Panc1 (cell line): Measurements from ENCODE around the gene EBLN1. TPM values are rescaled to one million over a fixed set of nuclear protein-coding genes. Genes with fewer than 3 reads are reported as not detected.

ENCODE experiments used
- ATAC-seq: fragments of 200-7000 bp; cut with Tn5 transposase; 2 replicates; pipeline ENCODE4 v1.9.1; 2020; ENCODE audit warnings: mild to moderate bottlenecking, moderate library complexity
- BruUV-seq: library from RNA; stranded (reverse); fragments of 400-500 nt; replicated peaks from 2 replicates; lab custom pipeline; 2021; lab: Mats Ljungman, UMichigan
- CTCF ChIA-PET: fragments of 300-600 bp; sonication (Branson Sonifier 250); formaldehyde crosslinking; loops from one replicate; lab custom pipeline; 2022; ENCODE audit warnings: antibody characterized with exemption; lab: Charles Lee
- POLR2A ChIA-PET: fragments of 300-600 bp; sonication (Branson Sonifier 250); formaldehyde crosslinking; loops from one replicate; lab custom pipeline; 2022; ENCODE audit warnings: antibody characterized with exemption; lab: Charles Lee
- DNase-seq: peaks from one replicate; pipeline ENCODE4 v3.0.0-alpha.2; 2010; ENCODE audit warnings: low read depth, low spot score
- H3K27ac ChIP-seq: 2 replicates; pipeline ENCODE4 v1.5.1; 2011; ENCODE audit warnings: mild to moderate bottlenecking, low read length, inconsistent platforms
- H3K27me3 ChIP-seq: fragments of 200-500 bp; sonication (Bioruptor generic); 2 replicates; pipeline ENCODE4 v1.6.0; 2014; ENCODE audit warnings: low read length, inconsistent platforms; ENCODE audit not compliant: control insufficient read depth, insufficient read depth
- H3K36me3 ChIP-seq: fragments of 200-500 bp; sonication (Bioruptor generic); 2 replicates; pipeline ENCODE4 v1.5.1; 2014; ENCODE audit warnings: inconsistent platforms, mild to moderate bottlenecking, low read length, moderate library complexity; ENCODE audit not compliant: control insufficient read depth, insufficient read depth
- H3K4me1 ChIP-seq: 2 replicates; pipeline ENCODE4 v1.5.1; 2011; ENCODE audit warnings: inconsistent platforms, mild to moderate bottlenecking, low read length, moderate library complexity; ENCODE audit not compliant: control insufficient read depth, insufficient read depth
- H3K4me3 ChIP-seq, 2 experiments: 2 replicates each; pipeline ENCODE4 v1.5.1; 2011 to 2012; ENCODE audit warnings: low read depth in 2 of 2, low read length in 2 of 2, mild to moderate bottlenecking in 2 of 2, inconsistent platforms in 1 of 2, moderate library complexity in 1 of 2
- H3K9me3 ChIP-seq: fragments of 200-500 bp; sonication (Bioruptor generic); 2 replicates; pipeline ENCODE4 v1.5.1; 2014; ENCODE audit warnings: low read depth, mild to moderate bottlenecking, inconsistent platforms, low read length, moderate library complexity; ENCODE audit not compliant: control insufficient read depth, insufficient read depth
- CTCF ChIP-seq: fragments of 450-650 bp; IDR thresholded peaks from 2 replicates; pipeline ENCODE4 v1.5.1; 2017; ENCODE audit warnings: mild to moderate bottlenecking
- POLR2AphosphoS5 ChIP-seq: IDR thresholded peaks from 2 replicates; pipeline ENCODE4 v1.6.1; 2012; ENCODE audit warnings: mild to moderate bottlenecking, low read depth, low read length, moderate library complexity
- REST ChIP-seq, 2 experiments: IDR thresholded peaks; 2 replicates each; pipeline ENCODE4 v1.6.1; 2011 to 2012; ENCODE audit warnings: low read depth in 2 of 2, control low read depth in 1 of 2, low read length in 1 of 2, mild to moderate bottlenecking in 1 of 2, moderate library complexity in 1 of 2; ENCODE audit not compliant: insufficient read depth in 1 of 2
- SIN3A ChIP-seq: IDR thresholded peaks from 2 replicates; pipeline ENCODE4 v1.6.1; 2012; ENCODE audit warnings: low read depth, mild to moderate bottlenecking, low read length, moderate library complexity, borderline replicate concordance; ENCODE audit not compliant: insufficient read depth
- TCF7L2 ChIP-seq: IDR thresholded peaks from 2 replicates; pipeline ENCODE4 v1.6.1; 2011; ENCODE audit warnings: mild to moderate bottlenecking, low read depth, low read length, inconsistent platforms
- in situ Hi-C: cut with HindIII; loops from 2 replicates; pipeline ENCODE4 v1.10.0; 2016; ENCODE audit warnings: low sequenced_read_pairs, low pct_unique_long_range_greater_than_20kb
- intact Hi-C: fragments of 100-400 bp; cut with micrococcal nuclease; formaldehyde crosslinking; loops from one replicate; pipeline ENCODE4 v1.10.0; 2022; ENCODE audit not compliant: unreplicated experiment
- total RNA-seq: library from RNA; stranded (reverse); gene quantifications from one replicate; pipeline ENCODE4 v1.2.1, GENCODE V29; 2021; ENCODE audit not compliant: unreplicated experiment

EBLN1 gene
- total RNA-seq, 1 experiment from 2014 or later: not detected

GRCh38 chr10:22193945-22194344 is 23.9 kb downstream of the EBLN1 start:
- intact Hi-C loops: no loop called here
- H3K27me3 ChIP-seq: no peaks in the 10 kb centered on the region
- no TSS peak for BruUV-seq
- H3K4me1 ChIP-seq: no peaks in the 10 kb centered on the region
- POLR2A ChIA-PET: no interaction called here
- H3K4me3 ChIP-seq: no peak overlapping the region
- in situ Hi-C loops: no loop called here
- no peak for DNase-seq
- no peak overlapping the region for H3K27ac ChIP-seq
- TF ChIP-seq CTCF: no peak
- no peak for TF ChIP-seq POLR2AphosphoS5
- TF ChIP-seq SIN3A: no peak
- TF ChIP-seq TCF7L2: no peak
- TF ChIP-seq REST (IDR thresholded peaks at IDR 0.05; ENCODE audit: insufficient read depth in 1 of 2, low read depth in 2 of 2, low read length in 1 of 2): no peak
- no peaks in the 10 kb centered on the region for H3K9me3 ChIP-seq
- no peaks in the 10 kb centered on the region for H3K36me3 ChIP-seq
- CTCF ChIA-PET: interaction anchor here (0.6 kb wide), 1 partner anchor 186 kb away, joined by 4 read pairs; no protein-coding TSS in a partner anchor
- ATAC-seq: no peak

- CTCF ChIA-PET: no interaction called here
- in situ Hi-C loops: no loop called here
- no TSS peak for BruUV-seq
These were observed 32.2 kb downstream of the EBLN1 start for GRCh38 chr10:22185586-22185985.

More at GRCh38 chr10:22185586-22185985, 32.2 kb downstream of the EBLN1 start:
- DNase-seq: no peak
- ATAC-seq: no peak
- POLR2A ChIA-PET: no interaction called here
- no peak overlapping the region for H3K27ac ChIP-seq
- intact Hi-C loops: no loop called here
- H3K9me3 ChIP-seq: 0 out of 2 replicates have a peak, but pooled peaks cover 5% of the 10 kb centered on the region
- TF ChIP-seq TCF7L2 (no peak), CTCF (no peak), SIN3A (no peak), POLR2AphosphoS5 (no peak), REST (IDR thresholded peaks at IDR 0.05; ENCODE audit: insufficient read depth in 1 of 2, low read depth in 2 of 2, low read length in 1 of 2) (no peak)
- H3K4me3 ChIP-seq: no peak overlapping the region
- no peaks in the 10 kb centered on the region for H3K4me1 ChIP-seq
- no peaks in the 10 kb centered on the region for H3K36me3 ChIP-seq
- no peaks in the 10 kb centered on the region for H3K27me3 ChIP-seq
